ENCODE measurements around the gene ZBTB45.
"Not testable (repeated sequence)": the region's sequence is repeated elsewhere in the genome, so short reads cannot be mapped to it uniquely, and the experiment has no call there.

ZBTB45 gene

GRCh38 chr19:58509731-58510083, 9.9 kb downstream of the ZBTB45 start:
- no peak for DNase-seq

GRCh38 chr19:58507602-58508223, 11.9 kb downstream of the ZBTB45 start:
- DNase-seq, result not testable (repeated sequence)

- DNase-seq, result no peak
Observed at GRCh38 chr19:58500242-58500641, 19.4 kb downstream of the ZBTB45 start.

- DNase-seq, result peak; percentile 97
Observed at GRCh38 chr19:58499021-58499927, 20.3 kb downstream of the ZBTB45 start.

GRCh38 chr19:58498316-58499020, 21.1 kb downstream of the ZBTB45 start:
- DNase-seq, result no peak

GRCh38 chr19:58497634-58498170, 21.9 kb downstream of the ZBTB45 start:
- DNase-seq, result no peak

GRCh38 chr19:58492265-58492664, 27.3 kb downstream of the ZBTB45 start:
- DNase-seq, result no peak

- no peak for DNase-seq
Observed at GRCh38 chr19:58491393-58491792, 28.2 kb downstream of the ZBTB45 start.

- not testable (repeated sequence) for DNase-seq
Observed at GRCh38 chr19:58484349-58484748, 35.3 kb downstream of the ZBTB45 start.

GRCh38 chr19:58483776-58484175, 35.8 kb downstream of the ZBTB45 start:
- no peak for DNase-seq

- no peak for DNase-seq
Observed at GRCh38 chr19:58482372-58482771, 37.2 kb downstream of the ZBTB45 start.

- no peak for DNase-seq
Observed at GRCh38 chr19:58480831-58481230, 38.8 kb downstream of the ZBTB45 start.

- DNase-seq, result no peak
Observed at GRCh38 chr19:58480481-58480830, 39.2 kb downstream of the ZBTB45 start.

GRCh38 chr19:58479736-58480480, 39.7 kb downstream of the ZBTB45 start:
- no peak for DNase-seq

GRCh38 chr19:58479303-58479702, 40.3 kb downstream of the ZBTB45 start:
- no peak for DNase-seq

GRCh38 chr19:58477871-58478270, 41.7 kb downstream of the ZBTB45 start:
- DNase-seq, result no peak

GRCh38 chr19:58477130-58477529, 42.5 kb downstream of the ZBTB45 start:
- no peak for DNase-seq

- no peak for DNase-seq
Observed at GRCh38 chr19:58476498-58477015, 43.1 kb downstream of the ZBTB45 start.

GRCh38 chr19:58475714-58476497, 43.7 kb downstream of the ZBTB45 start, which contains the start of gene ZNF446:
TSS of gene ZNF446 (plus strand) at chr19:58476352. CDS start at chr19:58477219, 867 bp downstream.
- peak; percentile 97 for DNase-seq

- DNase-seq, result no peak
Observed at GRCh38 chr19:58474997-58475713, 44.5 kb downstream of the ZBTB45 start.
